Activated CD4-positive, alpha-beta memory T cell treated with anti-CD3 and anti-CD28 coated beads for 36 hours (primary cell): ENCODE results near the gene PRKCQ. TPM values are rescaled to one million over a fixed set of nuclear protein-coding genes. Genes with fewer than 3 reads are reported as not detected.

Source experiments
- CTCF ChIA-PET: fragments of 350-600 bp; sonication (Branson Sonifier 250); formaldehyde crosslinking; loops from one replicate; lab custom pipeline; 2021; ENCODE audit warnings: antibody characterized with exemption, inconsistent platforms; lab: Charles Lee
- POLR2A ChIA-PET: fragments of 350-600 bp; sonication (Branson Sonifier 250); formaldehyde crosslinking; loops from one replicate; lab custom pipeline; 2021; ENCODE audit warnings: antibody characterized with exemption; lab: Charles Lee
- DNase-seq: peaks from one replicate; pipeline ENCODE4 v3.0.0-alpha.2; 2020
- H3K27ac Mint-ChIP-seq: one replicate; pipeline ENCODE4 v1.8.0; 2021; ENCODE audit warnings: mixed read lengths
- H3K27me3 Mint-ChIP-seq: one replicate; pipeline ENCODE4 v1.8.0; 2021; ENCODE audit warnings: mixed read lengths
- H3K36me3 Mint-ChIP-seq: one replicate; pipeline ENCODE4 v1.8.0; 2021; ENCODE audit warnings: mixed read lengths
- H3K4me1 Mint-ChIP-seq: one replicate; pipeline ENCODE4 v1.8.0; 2021; ENCODE audit warnings: low read depth, mixed read lengths
- H3K4me3 Mint-ChIP-seq: one replicate; pipeline ENCODE4 v1.8.0; 2021; ENCODE audit warnings: mild to moderate bottlenecking, mixed read lengths
- H3K9me3 Mint-ChIP-seq: one replicate; pipeline ENCODE4 v1.8.0; 2021; ENCODE audit warnings: mixed read lengths
- intact Hi-C: fragments of 100-400 bp; cut with micrococcal nuclease; formaldehyde crosslinking; loops from one replicate; pipeline ENCODE4 v1.15.1; 2023
- total RNA-seq, 2 experiments: library from RNA; stranded (reverse); gene quantifications; one replicate each; pipeline ENCODE4 v1.2.3, GENCODE V29; 2021

Gene PRKCQ
- total RNA-seq, 2 experiments from 2014 or later: 44.3 to 45.2 TPM

DNA sequence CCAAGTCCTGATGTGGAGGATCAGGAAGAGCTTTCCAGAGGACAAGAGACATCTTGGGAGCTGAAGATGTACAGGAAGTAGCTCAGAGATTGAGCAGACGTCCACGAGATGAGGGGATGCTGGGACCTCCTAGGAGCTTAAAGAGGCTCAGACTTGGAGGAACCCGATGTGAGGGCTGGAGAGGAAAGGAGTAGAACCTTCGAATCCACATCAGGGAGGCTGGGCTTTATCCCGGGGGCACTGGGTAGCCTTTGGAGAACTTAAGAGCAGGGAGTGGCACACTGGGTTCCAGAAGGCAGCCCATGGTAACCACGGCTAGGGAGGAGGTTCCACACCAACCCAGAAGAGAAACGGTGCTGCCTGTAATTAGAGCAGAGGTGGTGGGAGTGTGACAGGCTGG lies 10.8 kb downstream of the PRKCQ start:
- intact Hi-C loops: no loop called here
- H3K4me1 Mint-ChIP-seq: peaks cover 84% of the 10 kb centered on the region
- H3K27ac Mint-ChIP-seq: peak overlapping the region; percentile 9
- POLR2A ChIA-PET: no interaction called here
- H3K9me3 Mint-ChIP-seq: no peaks in the 10 kb centered on the region
- H3K36me3 Mint-ChIP-seq: peaks cover 8% of the 10 kb centered on the region
- CTCF ChIA-PET: interaction anchor here (1.6 to 1.8 kb wide), 2 partner anchors 9 to 98 kb away, joined by 4 to 5 read pairs; no protein-coding TSS in a partner anchor
- DNase-seq: no peak
- H3K27me3 Mint-ChIP-seq: no peaks in the 10 kb centered on the region
- H3K4me3 Mint-ChIP-seq: no peak overlapping the region

GRCh38 chr10:6567884-6568283 lies 12.2 kb downstream of the PRKCQ start:
- ChIA-PET CTCF (interaction anchor here (1.8 kb wide), 1 partner anchor 100 kb away, joined by 5 read pairs; no protein-coding TSS in a partner anchor), POLR2A (interaction anchor here (0.7 kb wide), 1 partner anchor 13 kb away, joined by 5 read pairs; no protein-coding TSS in a partner anchor)
- H3K27me3 Mint-ChIP-seq: no peaks in the 10 kb centered on the region
- peaks cover 6% of the 10 kb centered on the region for H3K36me3 Mint-ChIP-seq
- H3K4me1 Mint-ChIP-seq: peaks cover 84% of the 10 kb centered on the region
- intact Hi-C loops: no loop called here
- no peaks in the 10 kb centered on the region for H3K9me3 Mint-ChIP-seq
- no peak overlapping the region for H3K4me3 Mint-ChIP-seq
- H3K27ac Mint-ChIP-seq: no peak overlapping the region
- DNase-seq: no peak

DNA sequence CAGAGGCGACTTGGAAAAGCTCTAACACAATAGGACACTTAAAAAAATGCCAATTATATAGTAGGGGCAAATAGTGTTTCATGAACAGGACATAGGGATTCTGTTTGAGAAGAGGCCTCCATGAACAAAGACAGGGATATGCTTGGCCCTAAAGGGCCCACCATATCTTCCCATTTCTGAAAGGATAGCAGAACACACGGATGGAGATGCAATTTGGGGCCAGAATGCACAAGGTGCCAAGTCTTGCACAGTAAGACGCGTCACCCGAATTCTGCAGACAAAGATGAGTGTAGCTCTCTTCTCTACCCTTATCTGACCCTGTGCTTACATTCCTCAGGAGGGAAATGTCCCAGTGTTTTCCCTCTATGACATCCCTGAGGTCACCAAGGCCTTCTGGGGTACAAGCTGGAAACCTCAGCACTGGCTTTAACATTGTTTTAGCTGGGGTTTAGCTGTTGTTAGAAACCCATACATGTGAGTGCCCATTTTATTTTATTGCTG lies 12.8 kb downstream of the PRKCQ start:
- H3K36me3 Mint-ChIP-seq: peaks cover 6% of the 10 kb centered on the region
- H3K27ac Mint-ChIP-seq: peak overlapping the region; percentile 2
- no peaks in the 10 kb centered on the region for H3K9me3 Mint-ChIP-seq
- peaks cover 84% of the 10 kb centered on the region for H3K4me1 Mint-ChIP-seq
- intact Hi-C loops: no loop called here
- no peak overlapping the region for H3K4me3 Mint-ChIP-seq
- DNase-seq: no peak
- ChIA-PET CTCF (interaction anchor here (0.9 to 1.3 kb wide), 2 partner anchors 11 to 101 kb away, joined by 3 to 4 read pairs; no protein-coding TSS in a partner anchor), POLR2A (interaction anchor here (0.6 to 0.7 kb wide), 3 partner anchors 11 to 42 kb away, joined by 3 to 5 read pairs (median 4); no protein-coding TSS in a partner anchor)
- no peaks in the 10 kb centered on the region for H3K27me3 Mint-ChIP-seq

- Mint-ChIP-seq H3K27ac (no peak overlapping the region), H3K27me3 (no peaks in the 10 kb centered on the region), H3K4me1 (peaks cover 81% of the 10 kb centered on the region), H3K36me3 (peaks cover 6% of the 10 kb centered on the region), H3K9me3 (no peaks in the 10 kb centered on the region), H3K4me3 (no peak overlapping the region)
- no peak for DNase-seq
- POLR2A ChIA-PET: no interaction called here
- intact Hi-C loops: no loop called here
- CTCF ChIA-PET: interaction anchor here (0.9 kb wide), 1 partner anchor 11 kb away, joined by 3 read pairs; no protein-coding TSS in a partner anchor
These were observed 14.5 kb downstream of the PRKCQ start for GRCh38 chr10:6565588-6565987.

GRCh38 chr10:6564367-6564766 lies 15.7 kb downstream of the PRKCQ start:
- H3K36me3 Mint-ChIP-seq: peaks cover 8% of the 10 kb centered on the region
- CTCF ChIA-PET: interaction anchor here (0.7 to 2.8 kb wide), 6 partner anchors 10 to 118 kb away, joined by 3 to 13 read pairs (median 4); no protein-coding TSS in a partner anchor
- H3K4me1 Mint-ChIP-seq: peaks cover 81% of the 10 kb centered on the region
- no peaks in the 10 kb centered on the region for H3K27me3 Mint-ChIP-seq
- H3K9me3 Mint-ChIP-seq: no peaks in the 10 kb centered on the region
- POLR2A ChIA-PET: interaction anchor here (1.3 to 1.5 kb wide), 2 partner anchors 10 to 14 kb away, joined by 4 to 6 read pairs; no protein-coding TSS in a partner anchor
- intact Hi-C loops: no loop called here
- peak overlapping the region; percentile 72 for H3K4me3 Mint-ChIP-seq
- DNase-seq: no peak
- H3K27ac Mint-ChIP-seq: peak overlapping the region; percentile 91

GRCh38 chr10:6563731-6564130 lies 16.3 kb downstream of the PRKCQ start:
- ChIA-PET POLR2A (interaction anchor here (0.7 to 1.6 kb wide), 8 partner anchors 11 to 154 kb away, joined by 3 to 12 read pairs (median 4); partner anchors contain the start of gene PRKCQ), CTCF (interaction anchor here (0.8 to 3.1 kb wide), 12 partner anchors 10 to 118 kb away, joined by 3 to 23 read pairs (median 4); no protein-coding TSS in a partner anchor)
- H3K4me1 Mint-ChIP-seq: peaks cover 81% of the 10 kb centered on the region
- no peak for DNase-seq
- peak overlapping the region; percentile 91 for H3K27ac Mint-ChIP-seq
- peaks cover 8% of the 10 kb centered on the region for H3K36me3 Mint-ChIP-seq
- intact Hi-C loops: loop anchor here (1.0 to 2.0 kb wide), 4 partner anchors 20 to 140 kb away; no protein-coding TSS in a partner anchor
- H3K4me3 Mint-ChIP-seq: peak overlapping the region; percentile 72
- no peaks in the 10 kb centered on the region for H3K27me3 Mint-ChIP-seq
- no peaks in the 10 kb centered on the region for H3K9me3 Mint-ChIP-seq

DNA sequence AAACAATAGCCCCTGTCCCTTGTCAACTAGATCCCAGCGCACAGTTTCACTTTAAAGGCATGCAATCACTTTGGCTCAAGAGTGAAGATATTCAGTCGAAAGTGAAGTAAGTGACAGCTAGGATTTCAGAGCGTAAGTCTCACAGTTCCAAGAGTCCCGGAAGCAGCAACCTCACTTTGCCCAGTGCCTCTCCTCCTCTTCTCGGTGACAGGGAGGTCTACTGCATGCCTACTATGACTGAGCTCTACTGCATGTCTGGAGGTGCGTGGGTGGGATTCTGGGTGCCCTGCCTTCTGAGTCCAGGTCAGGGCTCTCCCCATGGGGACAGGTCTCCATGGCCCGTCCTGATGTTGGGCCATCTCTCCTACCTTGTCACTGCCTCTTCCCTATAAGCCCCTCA lies 17.0 kb downstream of the PRKCQ start:
- Mint-ChIP-seq H3K27ac (peak overlapping the region; percentile 91), H3K4me3 (peak overlapping the region; percentile 72), H3K36me3 (peaks cover 8% of the 10 kb centered on the region), H3K9me3 (no peaks in the 10 kb centered on the region), H3K27me3 (no peaks in the 10 kb centered on the region), H3K4me1 (peaks cover 88% of the 10 kb centered on the region)
- peak; percentile 86 for DNase-seq
- ChIA-PET CTCF (interaction anchor here (0.5 to 3.1 kb wide), 11 partner anchors 11 to 117 kb away, joined by 3 to 23 read pairs (median 5); no protein-coding TSS in a partner anchor), POLR2A (interaction anchor here (0.7 to 1.8 kb wide), 9 partner anchors 15 to 153 kb away, joined by 3 to 12 read pairs (median 4); partner anchors contain the start of gene PRKCQ)
- intact Hi-C loops: loop anchor here (1.0 to 2.0 kb wide), 4 partner anchors 20 to 140 kb away; no protein-coding TSS in a partner anchor

DNA sequence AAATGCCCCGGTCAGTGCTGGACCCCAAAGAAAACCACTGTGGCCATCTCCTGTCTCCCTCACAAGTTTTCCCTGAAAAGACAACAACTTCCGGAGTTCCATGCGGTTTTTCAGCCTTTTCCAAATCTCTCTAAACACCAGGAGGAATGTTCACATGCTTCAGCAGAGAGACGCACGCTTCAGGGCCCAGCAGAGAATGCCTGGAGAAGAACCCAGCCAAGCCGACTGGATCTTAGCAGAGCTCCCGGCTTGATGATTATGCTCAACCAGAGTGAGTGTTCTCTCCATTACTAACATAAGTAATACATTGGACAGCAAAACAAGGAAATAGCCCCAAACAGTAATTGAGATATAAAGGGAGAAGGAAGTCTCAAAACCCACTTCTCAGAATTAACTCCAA lies 17.9 kb downstream of the PRKCQ start:
- POLR2A ChIA-PET: interaction anchor here (1.0 to 1.8 kb wide), 3 partner anchors 16 to 69 kb away, joined by 3 to 6 read pairs (median 6); no protein-coding TSS in a partner anchor

DNA sequence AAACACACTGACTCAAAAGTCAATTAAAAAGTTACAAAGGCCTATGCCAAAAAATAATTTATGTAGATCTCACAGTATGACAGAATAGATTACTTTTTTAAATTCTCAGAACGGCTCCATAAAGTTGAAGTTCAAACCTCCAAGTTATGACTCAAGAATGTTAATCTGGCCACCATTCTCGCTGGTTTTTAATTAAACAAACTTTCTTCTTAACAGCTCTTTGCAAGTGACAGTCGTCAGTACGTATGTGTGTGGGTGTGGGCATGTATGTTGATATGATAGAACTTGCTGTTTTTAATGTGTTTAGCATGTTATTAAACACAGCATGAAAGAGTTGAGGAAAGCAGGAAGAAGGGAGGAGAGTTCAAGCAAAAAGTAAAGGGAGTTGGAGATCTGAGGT lies 18.5 kb downstream of the PRKCQ start:
- Mint-ChIP-seq H3K27ac (peak overlapping the region; percentile 91), H3K4me3 (peak overlapping the region; percentile 2), H3K9me3 (no peaks in the 10 kb centered on the region), H3K36me3 (peaks cover 8% of the 10 kb centered on the region), H3K27me3 (no peaks in the 10 kb centered on the region), H3K4me1 (peaks cover 89% of the 10 kb centered on the region)
- intact Hi-C loops: no loop called here
- ChIA-PET POLR2A (interaction anchor here (1.4 to 1.8 kb wide), 3 partner anchors 10 to 19 kb away, joined by 6 to 8 read pairs (median 6); no protein-coding TSS in a partner anchor), CTCF (interaction anchor here (0.6 to 3.1 kb wide), 3 partner anchors 10 to 114 kb away, joined by 3 to 23 read pairs (median 4); no protein-coding TSS in a partner anchor)
- DNase-seq: no peak

More for the DNA sequence above, 17.9 kb downstream of the PRKCQ start:
- CTCF ChIA-PET: interaction anchor here (0.6 to 3.1 kb wide), 6 partner anchors 9 to 116 kb away, joined by 3 to 23 read pairs (median 6); no protein-coding TSS in a partner anchor
- Mint-ChIP-seq H3K9me3 (no peaks in the 10 kb centered on the region), H3K27ac (peak overlapping the region; percentile 91), H3K4me1 (peaks cover 89% of the 10 kb centered on the region), H3K4me3 (peak overlapping the region; percentile 72), H3K36me3 (peaks cover 8% of the 10 kb centered on the region), H3K27me3 (no peaks in the 10 kb centered on the region)
- no peak for DNase-seq
- intact Hi-C loops: loop anchor here (2.0 kb wide), 1 partner anchor 55 kb away; no protein-coding TSS in a partner anchor

DNA sequence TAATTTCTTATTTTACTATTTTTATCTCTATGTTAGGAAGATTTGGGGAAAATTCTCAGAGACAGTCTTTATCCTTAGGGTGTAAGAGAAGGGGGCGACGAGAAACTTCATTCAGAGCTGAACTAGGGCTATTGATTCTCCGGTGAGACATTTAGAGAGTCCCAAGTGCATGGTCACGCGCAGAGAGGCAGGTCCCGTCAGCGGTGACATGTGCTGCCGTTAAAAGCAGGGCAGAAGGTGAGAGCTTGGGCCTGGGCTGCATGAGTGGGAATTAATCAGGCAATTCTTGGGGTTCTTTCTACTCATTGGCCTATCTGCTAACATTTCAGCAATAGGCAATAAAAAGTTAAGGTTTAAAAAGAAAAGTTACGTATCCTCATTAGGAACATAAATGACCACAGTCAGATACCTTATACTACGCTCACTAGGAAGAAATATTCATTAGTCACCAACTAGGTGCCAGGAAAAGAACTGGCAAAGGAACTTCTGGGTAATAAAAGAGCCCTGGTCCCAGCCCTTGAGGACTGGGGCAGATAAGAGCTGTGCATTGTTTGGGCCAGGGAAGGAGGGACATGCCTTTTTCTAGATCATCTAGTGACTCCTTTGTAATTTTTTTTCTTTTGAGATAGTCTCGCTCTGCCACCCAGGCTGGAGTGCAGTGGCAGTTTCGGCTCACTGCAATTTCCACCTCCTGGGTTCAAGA lies 21.2 kb downstream of the PRKCQ start:
- Mint-ChIP-seq H3K4me1 (peaks cover 89% of the 10 kb centered on the region), H3K36me3 (peaks cover 8% of the 10 kb centered on the region), H3K4me3 (peak overlapping the region; percentile 62), H3K9me3 (no peaks in the 10 kb centered on the region), H3K27ac (peak overlapping the region; percentile 77), H3K27me3 (no peaks in the 10 kb centered on the region)
- ChIA-PET POLR2A (interaction anchor here (1.4 to 2.3 kb wide), 5 partner anchors 16 to 65 kb away, joined by 3 to 8 read pairs (median 7); no protein-coding TSS in a partner anchor), CTCF (interaction anchor here (1.1 to 2.4 kb wide), 6 partner anchors 13 to 113 kb away, joined by 3 to 9 read pairs (median 5); no protein-coding TSS in a partner anchor)
- peak; percentile 63 for DNase-seq
- intact Hi-C loops: loop anchor here (1.0 to 2.0 kb wide), 2 partner anchors 16 to 19 kb away; no protein-coding TSS in a partner anchor

GRCh38 chr10:6558272-6558671 lies 21.8 kb downstream of the PRKCQ start:
- H3K4me1 Mint-ChIP-seq: peaks cover 89% of the 10 kb centered on the region
- peak overlapping the region; percentile 77 for H3K27ac Mint-ChIP-seq
- ChIA-PET CTCF (interaction anchor here (1.1 to 2.4 kb wide), 5 partner anchors 13 to 112 kb away, joined by 3 to 9 read pairs (median 5); no protein-coding TSS in a partner anchor), POLR2A (interaction anchor here (1.1 to 2.3 kb wide), 6 partner anchors 10 to 64 kb away, joined by 3 to 8 read pairs (median 6); no protein-coding TSS in a partner anchor)
- peak overlapping the region; percentile 62 for H3K4me3 Mint-ChIP-seq
- no peak for DNase-seq
- peaks cover 8% of the 10 kb centered on the region for H3K36me3 Mint-ChIP-seq
- intact Hi-C loops: loop anchor here (1.0 to 2.0 kb wide), 2 partner anchors 15 to 20 kb away; no protein-coding TSS in a partner anchor
- H3K9me3 Mint-ChIP-seq: no peaks in the 10 kb centered on the region
- no peaks in the 10 kb centered on the region for H3K27me3 Mint-ChIP-seq
